ENCODE data around the gene SPATA13.

GRCh38 chr13:24276861-24277260, 116.3 kb downstream of the SPATA13 start:
- no peak for TF ChIP-seq CTCF (IDR thresholded peaks at IDR 0.05; ENCODE audit: insufficient read depth, low read length, poor library complexity, severe bottlenecking)
- TF ChIP-seq EZH2phosphoT487 (conservative IDR thresholded peaks at IDR 0.05; ENCODE audit: low read length) = no peak
